Parathyroid adenoma (tissue), 2 donors: ENCODE data around the gene HS6ST3.

Experiments
- H2AFZ ChIP-seq: fragments of 300-600 bp; sonication (generic); one replicate; pipeline ENCODE4 v1.7.0; 2017; ENCODE audit warnings: antibody characterized with exemption, mild to moderate bottlenecking
- H3K27ac ChIP-seq: fragments of 300-600 bp; sonication (generic); one replicate; pipeline ENCODE4 v1.7.0; 2017
- H3K27me3 ChIP-seq: fragments of 300-600 bp; sonication (generic); one replicate; pipeline ENCODE4 v1.7.0; 2017; ENCODE audit warnings: low read length; ENCODE audit not compliant: control insufficient read depth, insufficient read depth
- H3K36me3 ChIP-seq: fragments of 300-600 bp; sonication (generic); one replicate; pipeline ENCODE4 v1.7.0; 2017; ENCODE audit warnings: low read length; ENCODE audit not compliant: control insufficient read depth, insufficient read depth
- H3K4me1 ChIP-seq: fragments of 300-600 bp; sonication (generic); one replicate; pipeline ENCODE4 v1.7.0; 2017; ENCODE audit warnings: control low read depth
- H3K4me2 ChIP-seq: fragments of 300-600 bp; sonication (generic); one replicate; pipeline ENCODE4 v1.7.0; 2017; ENCODE audit warnings: low read length
- H3K4me3 ChIP-seq: fragments of 300-600 bp; sonication (generic); one replicate; pipeline ENCODE4 v1.7.0; 2017; ENCODE audit warnings: low read depth, low read length
- H3K79me2 ChIP-seq: fragments of 300-600 bp; sonication (generic); one replicate; pipeline ENCODE4 v1.7.0; 2017; ENCODE audit warnings: control low read depth
- H3K9ac ChIP-seq: fragments of 300-600 bp; sonication (generic); one replicate; pipeline ENCODE4 v1.7.0; 2017; ENCODE audit warnings: mild to moderate bottlenecking
- H3K9me3 ChIP-seq: fragments of 300-600 bp; sonication (generic); one replicate; pipeline ENCODE4 v1.7.0; 2017; ENCODE audit warnings: low read length; ENCODE audit not compliant: control insufficient read depth
- TF ChIP-seq, protein P1 (sequence below): fragments of 300-600 bp; sonication (generic); IDR thresholded peaks from one replicate; pipeline ENCODE4 v1.7.0; 2017; ENCODE audit warnings: antibody characterized with exemption, mild to moderate bottlenecking
- donor health status: primary hyperparathyroidism.

Gene HS6ST3

DNA sequence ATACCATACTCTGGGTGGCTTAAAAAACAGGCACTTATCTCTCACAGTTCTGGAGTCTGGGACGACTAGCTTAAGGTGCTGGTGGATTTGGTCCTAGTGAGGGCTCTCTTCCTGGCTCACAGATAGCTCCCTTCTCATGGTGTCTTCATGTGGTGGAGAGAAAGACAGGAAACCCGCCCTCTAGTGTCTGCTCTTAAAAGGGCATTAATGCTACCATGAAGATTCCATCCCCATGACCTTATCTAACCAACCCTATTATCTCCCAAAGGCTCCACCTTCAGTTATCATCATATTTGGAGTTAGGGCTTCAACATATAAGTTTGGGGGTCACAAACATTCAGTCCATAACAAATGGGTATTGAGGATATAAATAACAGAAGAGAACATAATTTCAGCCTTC is 139.4 kb downstream of the HS6ST3 start:
- TF ChIP-seq, protein P1, sequence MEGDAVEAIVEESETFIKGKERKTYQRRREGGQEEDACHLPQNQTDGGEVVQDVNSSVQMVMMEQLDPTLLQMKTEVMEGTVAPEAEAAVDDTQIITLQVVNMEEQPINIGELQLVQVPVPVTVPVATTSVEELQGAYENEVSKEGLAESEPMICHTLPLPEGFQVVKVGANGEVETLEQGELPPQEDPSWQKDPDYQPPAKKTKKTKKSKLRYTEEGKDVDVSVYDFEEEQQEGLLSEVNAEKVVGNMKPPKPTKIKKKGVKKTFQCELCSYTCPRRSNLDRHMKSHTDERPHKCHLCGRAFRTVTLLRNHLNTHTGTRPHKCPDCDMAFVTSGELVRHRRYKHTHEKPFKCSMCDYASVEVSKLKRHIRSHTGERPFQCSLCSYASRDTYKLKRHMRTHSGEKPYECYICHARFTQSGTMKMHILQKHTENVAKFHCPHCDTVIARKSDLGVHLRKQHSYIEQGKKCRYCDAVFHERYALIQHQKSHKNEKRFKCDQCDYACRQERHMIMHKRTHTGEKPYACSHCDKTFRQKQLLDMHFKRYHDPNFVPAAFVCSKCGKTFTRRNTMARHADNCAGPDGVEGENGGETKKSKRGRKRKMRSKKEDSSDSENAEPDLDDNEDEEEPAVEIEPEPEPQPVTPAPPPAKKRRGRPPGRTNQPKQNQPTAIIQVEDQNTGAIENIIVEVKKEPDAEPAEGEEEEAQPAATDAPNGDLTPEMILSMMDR: no peak
- H3K9me3 ChIP-seq: no peaks in the 10 kb centered on the region
- H3K4me3 ChIP-seq: no peak overlapping the region
- no peaks in the 10 kb centered on the region for H3K36me3 ChIP-seq
- H2AFZ ChIP-seq: no peak overlapping the region
- no peaks in the 10 kb centered on the region for H3K79me2 ChIP-seq
- H3K4me1 ChIP-seq: no peaks in the 10 kb centered on the region
- H3K27me3 ChIP-seq: no peaks in the 10 kb centered on the region
- no peak overlapping the region for H3K9ac ChIP-seq
- no peak overlapping the region for H3K27ac ChIP-seq
- H3K4me2 ChIP-seq: no peak overlapping the region

DNA sequence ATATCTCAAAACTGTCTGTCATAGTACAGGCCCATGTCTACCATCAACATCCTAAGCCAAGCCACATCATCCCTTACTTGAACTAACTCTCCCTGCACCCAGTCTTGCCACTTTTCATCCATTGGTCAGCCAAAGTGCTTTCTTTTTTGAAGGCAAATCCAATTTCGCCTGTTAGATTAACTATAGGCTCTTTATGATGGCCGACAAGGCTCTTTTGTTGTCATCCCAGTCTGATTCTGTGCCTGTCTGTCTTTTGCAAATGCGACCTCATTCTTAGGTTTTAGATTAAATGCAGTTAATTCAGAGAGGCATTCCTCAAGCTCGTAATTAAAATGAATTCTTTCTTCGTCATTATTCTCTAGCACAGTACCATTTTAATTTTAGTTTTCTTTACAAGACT is 148.3 kb downstream of the HS6ST3 start:
- Histone ChIP-seq H3K4me1 (no peaks in the 10 kb centered on the region), H3K36me3 (no peaks in the 10 kb centered on the region), H2AFZ (no peak overlapping the region), H3K79me2 (no peaks in the 10 kb centered on the region), H3K9ac (no peak overlapping the region), H3K4me2 (no peak overlapping the region), H3K9me3 (no peaks in the 10 kb centered on the region), H3K27ac (no peak overlapping the region), H3K4me3 (no peak overlapping the region), H3K27me3 (no peaks in the 10 kb centered on the region)
- TF ChIP-seq, protein P1: no peak

DNA sequence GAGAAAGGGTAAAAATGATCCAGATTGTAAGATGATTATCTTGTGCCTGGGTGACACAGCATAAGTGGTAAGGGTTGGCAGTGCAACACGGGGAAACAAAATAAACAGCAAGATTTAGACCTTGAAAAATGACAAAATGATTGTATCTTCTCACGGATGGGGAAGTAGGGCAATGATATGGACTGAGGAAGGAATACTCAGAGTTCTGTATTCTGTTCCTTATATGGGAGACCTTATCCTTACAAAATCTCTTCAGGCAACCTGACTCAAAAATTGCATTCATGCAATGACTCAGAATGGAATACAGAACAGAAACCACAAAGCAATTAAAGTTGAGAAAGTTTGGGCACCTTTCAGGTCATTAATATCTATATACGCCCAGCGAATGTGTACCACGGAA is 149.0 kb downstream of the HS6ST3 start:
- H3K4me2 ChIP-seq: no peak overlapping the region
- H3K27me3 ChIP-seq: no peaks in the 10 kb centered on the region
- TF ChIP-seq, protein P1: no peak
- H3K9me3 ChIP-seq: no peaks in the 10 kb centered on the region
- H3K27ac ChIP-seq: no peak overlapping the region
- no peaks in the 10 kb centered on the region for H3K36me3 ChIP-seq
- H3K4me1 ChIP-seq: no peaks in the 10 kb centered on the region
- H3K9ac ChIP-seq: no peak overlapping the region
- H2AFZ ChIP-seq: no peak overlapping the region
- H3K4me3 ChIP-seq: no peak overlapping the region
- H3K79me2 ChIP-seq: no peaks in the 10 kb centered on the region

DNA sequence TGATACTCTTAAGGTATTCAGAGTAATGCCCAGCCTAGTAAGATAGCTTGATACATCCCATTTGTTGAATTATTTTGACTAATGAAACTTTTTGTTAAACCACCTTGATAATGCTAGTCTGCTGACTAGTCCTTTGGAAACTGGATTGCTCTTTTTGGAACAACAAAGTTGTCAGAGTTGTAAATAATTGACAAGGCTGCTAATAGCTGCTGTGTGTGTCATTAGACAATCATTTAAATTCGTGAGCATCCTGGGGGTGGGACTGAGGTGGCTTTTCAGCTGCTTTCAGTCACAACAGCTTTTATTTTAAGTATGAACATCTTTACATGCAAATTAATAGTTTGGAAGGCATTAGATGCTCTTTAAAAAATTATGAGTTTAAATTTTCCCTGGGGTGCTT is 153.5 kb downstream of the HS6ST3 start:
- TF ChIP-seq, protein P1: no peak
- Histone ChIP-seq H3K27me3 (no peaks in the 10 kb centered on the region), H3K4me2 (no peak overlapping the region), H3K9me3 (no peaks in the 10 kb centered on the region), H3K4me3 (no peak overlapping the region), H3K9ac (no peak overlapping the region), H3K4me1 (no peaks in the 10 kb centered on the region), H2AFZ (no peak overlapping the region), H3K27ac (no peak overlapping the region), H3K79me2 (no peaks in the 10 kb centered on the region), H3K36me3 (no peaks in the 10 kb centered on the region)

DNA sequence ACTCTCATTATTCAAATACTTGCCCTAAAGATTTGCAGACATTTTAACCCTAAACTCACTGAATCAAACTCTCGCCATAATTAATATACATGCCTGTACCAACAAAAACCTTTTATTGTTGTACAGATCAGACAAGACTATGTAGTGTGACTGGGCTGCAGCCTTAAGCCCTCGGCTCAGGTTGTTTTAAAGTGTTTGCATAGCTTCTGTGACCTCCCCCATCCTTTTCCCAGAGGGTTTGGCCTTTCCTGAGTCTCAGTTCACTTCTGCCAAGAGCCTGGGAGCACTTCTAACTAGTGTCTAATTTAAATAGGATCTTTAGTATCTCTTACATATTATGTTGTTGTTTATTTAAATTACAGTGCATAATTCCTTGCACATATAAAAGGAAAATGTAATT is 158.2 kb downstream of the HS6ST3 start:
- Histone ChIP-seq H3K79me2 (no peaks in the 10 kb centered on the region), H3K36me3 (no peaks in the 10 kb centered on the region), H2AFZ (no peak overlapping the region), H3K9ac (no peak overlapping the region), H3K27ac (no peak overlapping the region), H3K27me3 (no peaks in the 10 kb centered on the region), H3K4me3 (no peak overlapping the region), H3K4me1 (no peaks in the 10 kb centered on the region), H3K9me3 (no peaks in the 10 kb centered on the region), H3K4me2 (no peak overlapping the region)
- TF ChIP-seq, protein P1: no peak
